Stomach (tissue), 9 donors: Measurements from ENCODE around the gene MAGED1. TPM values are rescaled to one million over a fixed set of nuclear protein-coding genes. Genes with fewer than 3 reads are reported as not detected.

Source experiments
- DNase-seq, 2 donors: peaks; one replicate each; pipeline versions ENCODE4 v3.0.0 to v3.0.0-alpha.2; 2013 to 2019
- H3K27ac ChIP-seq, 5 donors: fragments of 200-600 bp in 4 of 5; sonication (generic) in 4 of 5; one replicate each; pipeline ENCODE4 v1.5.1; 2013 to 2019; ENCODE audit warnings: mild to moderate bottlenecking in 1 of 5, moderate library complexity in 1 of 5
- H3K27me3 ChIP-seq, 3 donors: fragments of 200-600 bp; sonication (generic); one replicate each; pipeline ENCODE4 v1.5.1; 2017 to 2019; ENCODE audit warnings: mixed run types in 1 of 3
- H3K36me3 ChIP-seq, 4 donors: fragments of 200-600 bp; sonication (generic); 1 replicate in 3 of 4; 2 replicates in 1 of 4; pipeline ENCODE4 v1.5.1; 2016 to 2019
- H3K4me1 ChIP-seq, 4 donors: fragments of 200-600 bp; sonication (generic); one replicate each; pipeline ENCODE4 v1.5.1; 2016 to 2019
- H3K4me3 ChIP-seq, 4 donors: fragments of 200-600 bp; sonication (generic) in 3 of 4; one replicate each; pipeline ENCODE4 v1.5.1; 2016 to 2019; ENCODE audit warnings: mild to moderate bottlenecking in 1 of 4
- H3K9me3 ChIP-seq, 4 donors: fragments of 200-600 bp; sonication (generic); one replicate each; pipeline ENCODE4 v1.5.1; 2016 to 2019
- EP300 ChIP-seq: sonication (generic); formaldehyde crosslinking; IDR thresholded peaks from one replicate; pipeline ENCODE4 v1.6.1; 2017; ENCODE audit warnings: antibody characterized with exemption
- POLR2A ChIP-seq, 4 donors: fragments of 450-650 bp; IDR thresholded peaks; one replicate each; pipeline ENCODE4 v1.6.1; 2016; ENCODE audit warnings: antibody characterized with exemption in 4 of 4, control low read depth in 2 of 4, mild to moderate bottlenecking in 1 of 4, moderate library complexity in 1 of 4
- POLR2AphosphoS5 ChIP-seq, 3 donors: sonication (generic); formaldehyde crosslinking; IDR thresholded peaks; one replicate each; pipeline ENCODE4 v1.6.1; 2016; ENCODE audit warnings: antibody characterized with exemption in 3 of 3
- WGBS, 5 donors: extraction: QIAGEN DNeasy Blood & Tissue Kit in 3 of 5; methylation state at CpG; one replicate each; pipeline versions ENCODE4 v1.1.5 to v1.1.7; 2013 to 2018; 5-methylcytosine and 5-hydroxymethylcytosine counted together
- intact Hi-C: fragments of 100-400 bp; cut with DNase I; formaldehyde crosslinking; loops from one replicate; pipeline ENCODE4 v1.15.1; 2023; ENCODE audit warnings: low total_unique reads
- polyA plus RNA-seq, 3 donors: library from polyadenylated mRNA; stranded (reverse); fragments of 200-250 nt; gene quantifications; one replicate each; pipeline ENCODE4 v1.2.3, GENCODE V29; 2013
- total RNA-seq, 5 donors: library from RNA; depleted of rRNA; stranded (reverse); fragments of >200 nt; gene quantifications; one replicate each; pipeline versions ENCODE4 v1.1.0 to v1.2.3, GENCODE V29; 2014 to 2016
- TF ChIP-seq, protein P1 (sequence below), 7 experiments: fragments of 450-650 bp in 4 of 7; fragments of 200-600 bp in 3 of 7; sonication (generic) in 3 of 7; IDR thresholded peaks; one replicate each; pipeline ENCODE4 v1.5.1; 2016 to 2019; ENCODE audit warnings: antibody characterized with exemption in 7 of 7, control low read depth in 2 of 7, mild to moderate bottlenecking in 1 of 7
- donor health status: healthy with polysubstance abuse.
- donor health status: Bipolar disorder and iron deficiency.
- donor health status: healthy.

Gene MAGED1
- total and polyA plus RNA-seq, 8 donors, result 15.2 to 87.6 (median 46.4) TPM

DNA sequence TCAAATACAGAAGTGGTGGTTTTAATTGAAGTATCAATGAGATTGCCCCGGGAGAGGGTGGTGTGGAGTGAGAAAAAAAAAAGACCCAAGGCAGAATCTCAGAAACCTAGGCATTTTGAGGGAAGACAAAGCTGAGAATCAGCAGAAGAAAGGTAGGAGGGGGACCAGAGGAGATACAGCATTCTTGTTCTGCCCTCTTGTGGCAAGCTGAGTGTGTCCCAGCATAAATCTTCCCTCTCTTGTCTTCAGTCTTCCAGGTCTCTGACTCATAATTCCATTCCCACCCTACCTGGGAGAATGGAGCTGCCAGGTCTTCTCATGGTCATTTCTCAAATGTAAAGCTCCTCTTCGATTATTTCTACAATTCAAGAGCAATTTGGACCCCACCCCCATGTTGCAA lies 32.7 kb upstream of the MAGED1 start:
- Histone ChIP-seq H3K27me3 (no peaks in the 10 kb centered on the region), H3K4me3 (no peak overlapping the region), H3K36me3 (no peaks in the 10 kb centered on the region), H3K27ac (no peak overlapping the region), H3K4me1 (no peaks in the 10 kb centered on the region), H3K9me3 (peaks cover 0 to 32% (median 11%) of the 10 kb centered on the region in 4 donors)
- DNase-seq, result peak in 1 of 2 donors; percentile 58
- 13 to 19% (median 16%) methylated on average over 2 of the region's 2 CpGs for WGBS, 5 donors
- TF ChIP-seq, protein P1, sequence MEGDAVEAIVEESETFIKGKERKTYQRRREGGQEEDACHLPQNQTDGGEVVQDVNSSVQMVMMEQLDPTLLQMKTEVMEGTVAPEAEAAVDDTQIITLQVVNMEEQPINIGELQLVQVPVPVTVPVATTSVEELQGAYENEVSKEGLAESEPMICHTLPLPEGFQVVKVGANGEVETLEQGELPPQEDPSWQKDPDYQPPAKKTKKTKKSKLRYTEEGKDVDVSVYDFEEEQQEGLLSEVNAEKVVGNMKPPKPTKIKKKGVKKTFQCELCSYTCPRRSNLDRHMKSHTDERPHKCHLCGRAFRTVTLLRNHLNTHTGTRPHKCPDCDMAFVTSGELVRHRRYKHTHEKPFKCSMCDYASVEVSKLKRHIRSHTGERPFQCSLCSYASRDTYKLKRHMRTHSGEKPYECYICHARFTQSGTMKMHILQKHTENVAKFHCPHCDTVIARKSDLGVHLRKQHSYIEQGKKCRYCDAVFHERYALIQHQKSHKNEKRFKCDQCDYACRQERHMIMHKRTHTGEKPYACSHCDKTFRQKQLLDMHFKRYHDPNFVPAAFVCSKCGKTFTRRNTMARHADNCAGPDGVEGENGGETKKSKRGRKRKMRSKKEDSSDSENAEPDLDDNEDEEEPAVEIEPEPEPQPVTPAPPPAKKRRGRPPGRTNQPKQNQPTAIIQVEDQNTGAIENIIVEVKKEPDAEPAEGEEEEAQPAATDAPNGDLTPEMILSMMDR (IDR thresholded peaks at IDR 0.05), result peak in 3 of 7 experiments; percentile 17 to 25 (median 21)
- TF ChIP-seq EP300, result no peak
- intact Hi-C loops, result no loop called here

DNA sequence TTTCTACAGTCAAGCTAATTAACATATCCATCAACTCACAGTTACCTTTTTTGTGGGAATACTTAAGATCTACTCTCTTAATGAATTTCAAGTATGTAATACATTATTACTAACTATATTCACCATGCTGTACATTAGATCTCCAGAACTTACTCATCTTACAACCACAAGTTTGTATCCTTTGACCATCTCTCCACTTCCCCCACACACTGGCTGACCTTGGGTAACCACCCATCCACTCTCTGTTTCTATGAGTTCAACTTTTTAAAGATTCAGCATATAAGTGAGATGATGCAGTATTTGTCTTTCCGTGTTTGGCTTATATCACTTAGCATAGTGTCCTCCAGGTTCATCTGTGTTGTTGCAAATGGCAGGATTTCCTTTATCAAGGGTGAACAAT lies 30.5 kb upstream of the MAGED1 start:
- H3K4me1 ChIP-seq, result no peaks in the 10 kb centered on the region
- TF ChIP-seq EP300 (no peak), POLR2AphosphoS5 (IDR thresholded peaks at IDR 0.05) (no peak), POLR2A (IDR thresholded peaks at IDR 0.05) (no peak)
- TF ChIP-seq, protein P1 (IDR thresholded peaks at IDR 0.05), result no peak
- intact Hi-C loops, result no loop called here
- H3K36me3 ChIP-seq, result no peaks in the 10 kb centered on the region
- 79 to 100% (median 97%) methylated on average over 1 of the region's 1 CpG for WGBS, 5 donors
- DNase-seq, result no peak
- no peak overlapping the region for H3K4me3 ChIP-seq
- H3K27ac ChIP-seq, result no peak overlapping the region
- no peaks in the 10 kb centered on the region for H3K27me3 ChIP-seq
- peaks cover 0 to 9% (median 2%) of the 10 kb centered on the region in 4 donors for H3K9me3 ChIP-seq

DNA sequence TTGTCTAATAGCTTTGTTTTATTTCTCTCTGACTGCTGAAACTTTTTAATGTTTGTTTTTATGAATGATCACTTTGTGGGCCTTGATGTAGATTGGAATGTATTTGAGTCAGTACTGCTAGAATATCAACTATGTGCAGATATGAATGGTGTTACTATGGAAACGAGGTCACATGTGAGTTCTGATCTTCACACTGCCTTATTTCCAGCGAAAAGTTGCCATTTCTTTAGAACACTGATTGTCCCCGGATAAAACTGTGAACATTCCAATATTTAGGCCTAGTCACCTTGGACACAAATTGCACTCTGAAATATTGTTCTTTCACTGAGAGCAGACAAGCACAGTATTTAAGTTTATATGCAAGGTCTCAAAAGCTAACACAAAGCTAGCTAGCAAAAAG lies 27.2 kb upstream of the MAGED1 start:
- no peaks in the 10 kb centered on the region for H3K36me3 ChIP-seq
- H3K27ac ChIP-seq, result no peak overlapping the region
- H3K4me1 ChIP-seq, result no peaks in the 10 kb centered on the region
- intact Hi-C loops, result no loop called here
- WGBS, 5 donors, result 59 to 80% (median 70%) methylated on average over 3 of the region's 3 CpGs
- DNase-seq, result no peak
- no peak for TF ChIP-seq EP300
- no peak for TF ChIP-seq POLR2AphosphoS5 (IDR thresholded peaks at IDR 0.05)
- TF ChIP-seq, protein P1 (IDR thresholded peaks at IDR 0.05), result no peak
- TF ChIP-seq POLR2A (IDR thresholded peaks at IDR 0.05), result no peak
- H3K27me3 ChIP-seq, result no peaks in the 10 kb centered on the region
- no peak overlapping the region for H3K4me3 ChIP-seq
- no peaks in the 10 kb centered on the region for H3K9me3 ChIP-seq

DNA sequence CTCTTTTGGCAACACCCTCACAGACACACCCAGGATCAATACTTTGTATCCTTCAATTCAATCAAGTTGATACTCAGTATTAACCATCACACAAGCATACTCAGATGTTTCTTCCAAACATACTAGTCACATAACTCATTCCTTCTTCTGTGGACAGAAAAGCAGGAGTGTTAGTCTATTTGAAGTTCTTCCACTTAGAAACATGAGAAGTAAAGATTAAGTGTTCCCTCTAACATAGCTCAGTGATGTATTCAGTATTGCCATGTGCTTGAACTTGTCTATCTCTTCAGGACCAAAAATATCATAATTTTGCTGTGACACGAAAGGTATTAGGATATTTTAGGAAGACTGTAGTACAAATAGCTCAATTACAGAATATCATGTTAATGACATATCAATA lies 25.8 kb upstream of the MAGED1 start:
- no peak overlapping the region for H3K27ac ChIP-seq
- H3K4me3 ChIP-seq, result no peak overlapping the region
- TF ChIP-seq, protein P1 (IDR thresholded peaks at IDR 0.05), result no peak
- TF ChIP-seq POLR2A (IDR thresholded peaks at IDR 0.05) (no peak), EP300 (no peak), POLR2AphosphoS5 (IDR thresholded peaks at IDR 0.05) (no peak)
- WGBS, 5 donors, result 69 to 100% (median 91%) methylated on average over 1 of the region's 1 CpG
- no peak for DNase-seq
- no peaks in the 10 kb centered on the region for H3K9me3 ChIP-seq
- intact Hi-C loops, result no loop called here
- no peaks in the 10 kb centered on the region for H3K27me3 ChIP-seq
- H3K4me1 ChIP-seq, result no peaks in the 10 kb centered on the region
- no peaks in the 10 kb centered on the region for H3K36me3 ChIP-seq
